Karpas-422 (cell line): ENCODE data around the gene SOX15. TPM values are rescaled to one million over a fixed set of nuclear protein-coding genes. Genes with fewer than 3 reads are reported as not detected.
"Not testable (repeated sequence)": the region's sequence is repeated elsewhere in the genome, so short reads cannot be mapped to it uniquely, and the experiment has no call there.

Source experiments
- DNase-seq: peaks from one replicate; pipeline ENCODE4 v3.0.0-alpha.2; 2015
- H2AFZ ChIP-seq: fragments of 200-600 bp; sonication (generic); 2 replicates; pipeline ENCODE4 v1.6.1; 2014; ENCODE audit warnings: antibody characterized with exemption, low read length, mixed read lengths
- H3K27ac ChIP-seq: fragments of 200-600 bp; sonication (generic); 2 replicates; pipeline ENCODE4 v1.5.1; 2014; ENCODE audit warnings: mild to moderate bottlenecking, low read length, moderate library complexity
- H3K27me3 ChIP-seq: fragments of 200-600 bp; sonication (generic); 2 replicates; pipeline ENCODE4 v1.6.1; 2014; ENCODE audit warnings: low read length, mixed read lengths
- H3K36me3 ChIP-seq: fragments of 200-600 bp; sonication (generic); 2 replicates; pipeline ENCODE4 v1.6.1; 2014; ENCODE audit warnings: low read length, mixed read lengths; ENCODE audit not compliant: insufficient read depth
- H3K4me1 ChIP-seq: fragments of 200-600 bp; sonication (generic); 2 replicates; pipeline ENCODE4 v1.6.1; 2014; ENCODE audit warnings: mild to moderate bottlenecking, low read length, mixed read lengths
- H3K4me2 ChIP-seq: fragments of 200-600 bp; sonication (generic); 2 replicates; pipeline ENCODE4 v1.6.1; 2014; ENCODE audit warnings: low read length, low read depth, mild to moderate bottlenecking; ENCODE audit not compliant: poor library complexity, severe bottlenecking
- H3K4me3 ChIP-seq: fragments of 200-600 bp; sonication (generic); 2 replicates; pipeline ENCODE4 v1.5.1; 2014; ENCODE audit warnings: mild to moderate bottlenecking, antibody characterized with exemption, low read length, mixed read lengths
- H3K79me2 ChIP-seq: fragments of 200-600 bp; sonication (generic); 2 replicates; pipeline ENCODE4 v1.6.1; 2014; ENCODE audit warnings: mild to moderate bottlenecking, low read length, mixed read lengths
- H3K9ac ChIP-seq: fragments of 200-600 bp; sonication (generic); 2 replicates; pipeline ENCODE4 v1.6.0; 2014; ENCODE audit warnings: low read length
- H3K9me2 ChIP-seq: fragments of 200-600 bp; sonication (generic), shearing (Covaris generic); replicated peaks from 2 replicates; pipeline ENCODE4 v1.6.0; 2014; ENCODE audit warnings: mild to moderate bottlenecking, low read length, moderate library complexity; ENCODE audit not compliant: insufficient read depth
- H3K9me3 ChIP-seq: fragments of 300-700, 200-600 bp; sonication (generic); 2 replicates; pipeline ENCODE4 v1.6.1; 2014; ENCODE audit warnings: low read length, mixed read lengths
- H4K20me1 ChIP-seq: fragments of 200-600 bp; sonication (generic); 2 replicates; pipeline ENCODE4 v1.6.1; 2014; ENCODE audit warnings: mild to moderate bottlenecking, antibody characterized with exemption, low read length, low read depth; ENCODE audit not compliant: insufficient read depth
- total RNA-seq: library from RNA; depleted of rRNA; stranded (reverse); fragments of >200 nt; shearing (Covaris generic); gene quantifications from 2 replicates; pipeline ENCODE4 v1.2.3, GENCODE V29; 2014; ENCODE audit warnings: low replicate concordance

Gene SOX15
- total RNA-seq, 1 experiment from 2014 or later = 1.6 TPM

DNA sequence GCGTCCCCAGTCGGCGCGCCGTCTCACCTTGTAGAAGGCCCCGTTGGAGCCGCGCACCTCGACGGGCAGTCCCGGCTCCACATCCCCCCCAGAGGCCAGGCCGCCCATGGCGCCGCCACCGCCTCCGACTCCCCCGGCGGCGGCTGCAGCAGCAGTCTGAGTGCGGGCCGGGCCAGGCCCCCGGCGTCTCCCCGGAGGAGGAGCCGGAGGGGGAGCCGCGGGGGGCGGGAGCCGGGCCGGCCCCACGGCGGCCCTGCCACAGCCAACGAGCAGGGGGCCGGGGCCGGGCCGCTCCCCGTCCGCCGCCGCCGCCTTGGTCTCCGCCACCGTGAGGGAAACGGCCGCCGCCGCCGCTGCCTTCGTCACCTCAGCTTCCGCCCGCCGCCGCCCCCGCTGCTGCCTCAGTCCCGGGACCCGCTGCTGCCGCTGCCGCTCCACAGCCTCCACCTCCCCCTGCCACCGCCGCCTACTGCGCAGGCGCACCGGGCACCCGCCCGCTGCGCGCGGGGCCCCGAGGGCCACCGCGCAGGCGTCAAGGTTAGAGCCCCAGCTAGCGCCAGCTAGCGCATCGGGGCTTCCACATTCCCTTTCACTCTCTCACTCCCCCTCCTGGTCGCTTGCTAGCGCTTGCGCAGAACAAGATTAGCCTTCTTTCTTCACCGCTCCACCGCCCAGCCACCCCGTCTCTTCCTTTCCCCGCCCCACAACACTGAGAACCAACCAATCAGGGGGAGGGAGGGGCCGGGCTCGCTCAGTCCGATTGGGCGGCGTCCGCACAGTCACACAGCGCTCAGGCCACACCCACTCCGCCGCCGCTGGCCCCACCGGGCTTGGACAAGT is 24.8 kb upstream of the SOX15 start, which contains the start of gene FXR2:
TSS of gene FXR2 (minus strand) at position 473 of the 840 bp plus-strand sequence. CDS start at position 108, 365 bp downstream.
- Histone ChIP-seq H3K4me3 (peak within 1 kb of the TSS; percentile 86), H3K9me3 (no peaks in the 10 kb centered on the region), H3K27ac (peak within 1 kb of the TSS; percentile 49; the same call in 1 of the 2 replicates), H3K36me3 (peaks cover 11% of the 10 kb centered on the region; the same call in 1 of the 2 replicates), H3K4me1 (peaks cover 28% of the 10 kb centered on the region), H2AFZ (peak within 1 kb of the TSS; percentile 71; the same call in 1 of the 2 replicates), H3K79me2 (peaks cover 45% of the 10 kb centered on the region), H3K9ac (peak within 1 kb of the TSS; percentile 93), H3K27me3 (no peaks in the 10 kb centered on the region), H4K20me1 (0 out of 2 replicates have a peak, but pooled peaks cover 10% of the 10 kb centered on the region), H3K9me2 (no peaks in the 10 kb centered on the region), H3K4me2 (peak within 1 kb of the TSS; percentile 98)
- DNase-seq = peak; percentile 100

DNA sequence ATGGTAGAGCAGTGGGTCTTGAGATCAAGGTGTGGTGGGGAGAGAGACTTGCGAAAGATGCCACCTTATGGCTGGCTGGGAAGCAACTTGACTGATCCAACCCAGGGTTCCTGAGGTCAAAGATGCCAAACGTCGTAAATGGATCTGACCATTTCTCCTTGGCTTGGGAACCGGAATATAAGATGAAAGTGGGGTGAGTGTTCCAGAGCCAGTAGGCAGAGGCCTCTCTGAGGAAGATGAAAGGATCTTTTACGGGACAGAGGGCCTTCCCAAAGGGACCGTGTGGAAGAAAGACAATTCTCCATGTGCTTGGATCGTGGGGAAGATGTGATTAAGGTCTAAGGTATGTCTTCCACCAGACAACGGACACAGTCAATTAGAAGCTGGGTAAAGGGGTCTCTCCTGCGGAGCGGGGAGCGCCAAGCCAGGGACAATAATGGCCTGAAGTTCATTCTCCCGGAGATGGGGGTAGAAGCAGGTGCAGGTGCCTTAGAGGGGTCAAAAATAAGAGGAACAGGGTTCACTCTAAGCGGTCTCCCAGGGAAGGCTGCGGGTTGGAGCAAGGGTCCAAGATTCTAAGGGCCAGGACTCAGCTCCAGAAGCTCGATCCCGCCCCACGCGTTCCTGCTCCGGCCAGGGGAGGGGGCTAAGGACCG is 24.0 kb upstream of the SOX15 start:
- Histone ChIP-seq H4K20me1 (0 out of 2 replicates have a peak, but pooled peaks cover 10% of the 10 kb centered on the region), H3K9me3 (no peaks in the 10 kb centered on the region), H3K4me1 (peaks cover 28% of the 10 kb centered on the region), H3K27ac (peak overlapping the region; percentile 49; the same call in 1 of the 2 replicates), H3K27me3 (no peaks in the 10 kb centered on the region), H3K9ac (peak overlapping the region; percentile 93), H3K79me2 (peaks cover 52% of the 10 kb centered on the region), H3K9me2 (no peaks in the 10 kb centered on the region), H3K4me3 (peak overlapping the region; percentile 86), H2AFZ (no peak overlapping the region), H3K4me2 (peak overlapping the region; percentile 98), H3K36me3 (peaks cover 11% of the 10 kb centered on the region; the same call in 1 of the 2 replicates)
- peak; percentile 48 for DNase-seq

DNA sequence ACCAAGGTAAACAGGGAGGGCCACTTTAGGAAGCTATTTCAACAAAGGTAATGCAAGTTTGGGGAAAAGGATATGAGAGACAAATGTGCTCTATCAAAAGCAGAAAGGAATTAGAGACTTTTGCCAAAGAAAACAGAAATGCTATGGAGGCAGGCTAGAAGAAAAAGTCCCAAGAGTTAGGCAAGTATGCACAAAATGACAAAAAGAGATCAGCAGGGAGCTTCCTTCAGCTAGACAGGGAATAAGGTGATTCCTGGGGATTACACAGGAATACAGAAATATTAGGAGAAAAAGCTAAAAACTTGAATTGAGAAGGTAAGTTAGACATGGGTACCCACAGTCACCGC is 22.4 kb upstream of the SOX15 start:
- Histone ChIP-seq H3K9me2 (no peaks in the 10 kb centered on the region), H3K9me3 (no peaks in the 10 kb centered on the region), H3K4me2 (peak overlapping the region; percentile 98), H4K20me1 (0 out of 2 replicates have a peak, but pooled peaks cover 10% of the 10 kb centered on the region), H3K36me3 (peaks cover 11% of the 10 kb centered on the region; the same call in 1 of the 2 replicates), H3K4me3 (peak overlapping the region; percentile 3; the same call in 1 of the 2 replicates), H3K9ac (peak overlapping the region; percentile 8; the same call in 1 of the 2 replicates), H3K27me3 (no peaks in the 10 kb centered on the region), H2AFZ (no peak overlapping the region), H3K79me2 (peaks cover 58% of the 10 kb centered on the region), H3K27ac (no peak overlapping the region), H3K4me1 (peaks cover 28% of the 10 kb centered on the region)
- DNase-seq = no peak

DNA sequence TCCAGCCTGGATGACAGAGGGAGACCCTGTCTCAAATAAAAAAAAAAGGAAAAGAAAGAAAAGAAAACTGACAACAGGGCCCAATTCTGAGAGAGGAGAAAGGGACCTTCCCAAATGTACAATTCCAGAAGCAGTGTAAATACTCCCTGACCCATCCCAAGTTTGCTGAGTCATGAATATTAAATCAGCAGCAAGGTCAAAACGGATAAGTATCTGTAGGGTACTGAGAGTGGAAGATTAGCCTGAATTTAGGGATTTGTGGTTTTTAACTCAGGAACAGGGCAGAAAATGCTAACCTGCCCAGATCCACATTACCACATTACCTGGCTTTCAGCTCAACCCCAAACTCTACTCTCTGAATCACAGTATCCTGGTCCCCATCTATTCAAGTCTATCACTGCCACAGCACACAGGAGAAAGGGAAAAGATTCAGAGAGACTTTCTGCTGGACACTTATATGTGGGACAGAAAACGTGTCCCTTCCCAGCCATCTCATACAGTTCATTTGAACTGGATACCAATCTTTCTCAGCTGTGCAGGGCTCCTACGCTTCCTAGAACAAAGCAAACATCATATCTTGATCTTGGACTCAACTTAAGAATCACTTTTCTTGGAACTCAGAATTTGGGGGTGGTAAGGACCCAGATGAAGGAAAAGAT is 21.9 kb upstream of the SOX15 start:
- Histone ChIP-seq H3K36me3 (peaks cover 11% of the 10 kb centered on the region; the same call in 1 of the 2 replicates), H3K9me3 (no peaks in the 10 kb centered on the region), H2AFZ (no peak overlapping the region), H4K20me1 (0 out of 2 replicates have a peak, but pooled peaks cover 10% of the 10 kb centered on the region), H3K4me1 (peaks cover 28% of the 10 kb centered on the region), H3K4me2 (peak overlapping the region; percentile 98), H3K27me3 (no peaks in the 10 kb centered on the region), H3K79me2 (peaks cover 59% of the 10 kb centered on the region), H3K9me2 (no peaks in the 10 kb centered on the region), H3K4me3 (peak overlapping the region; percentile 3; the same call in 1 of the 2 replicates), H3K27ac (no peak overlapping the region; the same call in 1 of the 2 replicates), H3K9ac (peak overlapping the region; percentile 8; the same call in 1 of the 2 replicates)
- no peak for DNase-seq

DNA sequence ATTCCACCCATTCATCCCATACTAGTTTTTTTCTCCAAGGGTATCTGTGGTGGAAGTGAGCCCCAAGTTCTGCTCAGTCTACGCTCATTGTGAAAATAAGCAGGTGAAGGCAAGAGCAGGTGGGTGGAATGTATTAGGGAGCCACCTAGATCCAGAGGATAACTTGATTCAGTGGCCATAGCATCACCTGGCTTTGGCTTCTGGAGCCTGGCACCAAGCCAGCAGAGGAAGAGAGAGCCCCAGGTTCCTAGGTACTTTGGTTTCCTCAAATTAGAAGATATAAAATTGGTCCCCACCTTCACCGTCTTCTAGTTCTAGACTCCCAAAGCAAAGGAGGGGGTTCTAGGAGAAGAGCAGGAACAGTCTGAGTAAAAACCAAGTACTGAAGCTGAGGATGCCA is 20.7 kb upstream of the SOX15 start:
- Histone ChIP-seq H3K36me3 (peaks cover 19% of the 10 kb centered on the region; the same call in 1 of the 2 replicates), H3K4me2 (no peak overlapping the region), H3K27me3 (no peaks in the 10 kb centered on the region), H2AFZ (no peak overlapping the region), H3K9ac (no peak overlapping the region), H3K9me3 (no peaks in the 10 kb centered on the region), H3K4me1 (peaks cover 27% of the 10 kb centered on the region), H3K9me2 (no peaks in the 10 kb centered on the region), H3K79me2 (peaks cover 69% of the 10 kb centered on the region), H3K27ac (no peak overlapping the region), H3K4me3 (no peak overlapping the region), H4K20me1 (0 out of 2 replicates have a peak, but pooled peaks cover 10% of the 10 kb centered on the region)
- no peak for DNase-seq

DNA sequence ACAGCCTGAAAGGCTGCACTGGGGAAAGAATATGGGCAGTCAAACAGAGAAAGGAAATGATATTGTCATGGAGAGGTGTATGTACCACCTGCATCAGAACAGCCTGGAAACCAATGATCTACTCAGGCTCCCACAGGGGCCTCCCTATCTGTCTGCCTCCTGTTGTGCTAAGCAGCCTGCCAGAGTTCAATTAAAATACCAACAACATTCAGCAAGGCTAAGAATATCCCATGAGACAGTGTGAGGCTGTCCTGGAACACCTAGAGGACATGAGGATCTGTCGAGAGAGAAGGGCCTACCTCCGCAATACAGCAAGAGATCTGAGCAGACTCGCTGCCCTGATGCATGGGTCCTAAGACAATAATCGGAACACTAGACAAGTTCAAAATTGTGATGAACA is 16.4 kb upstream of the SOX15 start:
- H3K27ac ChIP-seq = no peak overlapping the region

DNA sequence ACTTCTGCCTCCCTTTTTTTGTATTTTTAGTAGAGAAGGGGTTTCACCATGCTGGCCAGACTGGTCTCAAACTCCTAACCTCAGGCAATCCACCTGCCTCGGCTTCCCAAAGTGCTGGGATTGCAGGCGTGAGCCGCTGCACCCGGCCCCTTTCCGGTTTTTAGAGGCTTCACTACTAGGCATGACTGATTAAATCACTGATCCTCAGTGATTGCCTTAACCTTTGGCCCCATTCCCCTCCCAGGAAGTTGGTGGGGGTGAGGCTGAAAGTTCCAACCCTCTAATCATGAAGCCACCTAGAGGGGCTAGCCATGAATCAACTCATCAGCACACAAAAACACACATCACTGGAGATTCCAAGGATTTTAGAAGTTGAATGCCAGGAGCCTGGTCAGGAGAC is 7.7 kb upstream of the SOX15 start:
- H3K4me2 ChIP-seq, DNase-seq, H3K27me3 ChIP-seq, H3K4me1 ChIP-seq, H3K27ac ChIP-seq, H3K9ac ChIP-seq, H4K20me1 ChIP-seq, H3K4me3 ChIP-seq, H3K9me3 ChIP-seq, H3K9me2 ChIP-seq, H2AFZ ChIP-seq, H3K79me2 ChIP-seq: not testable (repeated sequence)
- H3K36me3 ChIP-seq = peaks cover 20% of the 10 kb centered on the region; the same call in 1 of the 2 replicates

More for the DNA sequence above, 16.4 kb upstream of the SOX15 start:
- H3K9ac ChIP-seq = no peak overlapping the region
- peaks cover 41% of the 10 kb centered on the region for H3K79me2 ChIP-seq
- no peaks in the 10 kb centered on the region for H3K27me3 ChIP-seq
- no peak overlapping the region for H2AFZ ChIP-seq
- no peak overlapping the region for H3K4me2 ChIP-seq
- H3K36me3 ChIP-seq = peaks cover 34% of the 10 kb centered on the region; the same call in 1 of the 2 replicates
- no peak for DNase-seq
- H3K9me3 ChIP-seq = no peaks in the 10 kb centered on the region
- H3K9me2 ChIP-seq = no peaks in the 10 kb centered on the region
- H3K4me3 ChIP-seq = no peak overlapping the region
- no peaks in the 10 kb centered on the region for H4K20me1 ChIP-seq
- H3K4me1 ChIP-seq = no peaks in the 10 kb centered on the region
